Measurements from ENCODE around the gene CCR7.

DNA sequence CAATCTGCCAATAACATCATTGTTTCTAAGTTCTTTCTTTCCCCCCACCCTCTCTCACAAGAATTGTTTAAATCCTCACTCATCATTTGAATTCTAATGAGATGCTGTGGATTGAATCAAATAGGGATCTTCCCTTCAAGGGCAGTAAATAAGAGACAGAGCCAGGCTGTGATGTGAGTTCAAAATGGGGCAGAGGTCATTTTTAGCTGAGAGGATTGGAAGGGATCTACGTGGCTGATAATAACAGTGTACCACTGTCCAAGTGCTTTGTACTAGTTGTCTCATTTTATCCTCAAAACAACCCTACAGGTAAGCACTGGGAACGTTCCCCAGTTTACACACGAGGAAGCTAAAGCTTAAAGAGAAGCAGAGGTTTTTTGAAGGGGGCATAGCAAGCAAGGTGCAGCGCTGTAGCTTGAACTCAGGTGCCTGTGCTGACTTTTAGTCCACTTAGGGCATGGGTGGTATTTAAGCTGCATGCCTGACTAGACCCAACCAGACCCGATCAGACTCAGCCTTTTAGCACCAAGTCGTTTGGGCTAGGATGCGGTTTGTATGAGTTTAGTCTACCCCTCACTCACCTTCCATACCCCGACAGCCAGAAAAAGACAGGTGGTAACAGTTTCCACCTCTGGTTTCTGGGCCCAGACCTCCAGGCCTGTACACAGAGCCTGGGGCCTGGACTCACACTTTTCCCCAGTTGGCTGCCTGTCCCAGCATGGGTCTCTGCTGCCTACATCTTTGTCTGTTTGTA, 39.2 kb upstream of the CCR7 start:
- TF ChIP-seq, protein P1, sequence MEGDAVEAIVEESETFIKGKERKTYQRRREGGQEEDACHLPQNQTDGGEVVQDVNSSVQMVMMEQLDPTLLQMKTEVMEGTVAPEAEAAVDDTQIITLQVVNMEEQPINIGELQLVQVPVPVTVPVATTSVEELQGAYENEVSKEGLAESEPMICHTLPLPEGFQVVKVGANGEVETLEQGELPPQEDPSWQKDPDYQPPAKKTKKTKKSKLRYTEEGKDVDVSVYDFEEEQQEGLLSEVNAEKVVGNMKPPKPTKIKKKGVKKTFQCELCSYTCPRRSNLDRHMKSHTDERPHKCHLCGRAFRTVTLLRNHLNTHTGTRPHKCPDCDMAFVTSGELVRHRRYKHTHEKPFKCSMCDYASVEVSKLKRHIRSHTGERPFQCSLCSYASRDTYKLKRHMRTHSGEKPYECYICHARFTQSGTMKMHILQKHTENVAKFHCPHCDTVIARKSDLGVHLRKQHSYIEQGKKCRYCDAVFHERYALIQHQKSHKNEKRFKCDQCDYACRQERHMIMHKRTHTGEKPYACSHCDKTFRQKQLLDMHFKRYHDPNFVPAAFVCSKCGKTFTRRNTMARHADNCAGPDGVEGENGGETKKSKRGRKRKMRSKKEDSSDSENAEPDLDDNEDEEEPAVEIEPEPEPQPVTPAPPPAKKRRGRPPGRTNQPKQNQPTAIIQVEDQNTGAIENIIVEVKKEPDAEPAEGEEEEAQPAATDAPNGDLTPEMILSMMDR (IDR thresholded peaks at IDR 0.05), result no peak
- no peak for TF ChIP-seq POLR2A (IDR thresholded peaks at IDR 0.05)
